ENCODE results near the gene IMPDH1.

DNA sequence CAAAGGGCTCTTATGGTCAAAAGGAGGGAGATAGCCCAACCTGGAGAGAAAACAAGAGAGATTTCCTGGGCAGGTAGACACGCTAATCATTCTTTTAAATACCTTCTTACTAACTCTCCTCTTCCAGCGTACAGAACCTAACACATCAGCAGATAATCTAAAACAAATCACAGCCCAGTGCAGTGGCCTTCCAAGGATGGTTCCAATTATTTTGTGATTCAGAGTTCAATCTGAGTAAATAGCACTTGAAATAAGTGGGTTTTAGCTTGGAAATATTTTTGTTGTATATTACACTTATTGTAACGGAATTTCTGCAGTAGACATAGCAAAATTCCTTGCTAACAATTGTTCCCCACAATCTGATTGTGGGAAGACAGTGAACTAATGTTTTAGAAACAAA, 7.3 kb upstream of the IMPDH1 start:
- TF ChIP-seq, protein P1, sequence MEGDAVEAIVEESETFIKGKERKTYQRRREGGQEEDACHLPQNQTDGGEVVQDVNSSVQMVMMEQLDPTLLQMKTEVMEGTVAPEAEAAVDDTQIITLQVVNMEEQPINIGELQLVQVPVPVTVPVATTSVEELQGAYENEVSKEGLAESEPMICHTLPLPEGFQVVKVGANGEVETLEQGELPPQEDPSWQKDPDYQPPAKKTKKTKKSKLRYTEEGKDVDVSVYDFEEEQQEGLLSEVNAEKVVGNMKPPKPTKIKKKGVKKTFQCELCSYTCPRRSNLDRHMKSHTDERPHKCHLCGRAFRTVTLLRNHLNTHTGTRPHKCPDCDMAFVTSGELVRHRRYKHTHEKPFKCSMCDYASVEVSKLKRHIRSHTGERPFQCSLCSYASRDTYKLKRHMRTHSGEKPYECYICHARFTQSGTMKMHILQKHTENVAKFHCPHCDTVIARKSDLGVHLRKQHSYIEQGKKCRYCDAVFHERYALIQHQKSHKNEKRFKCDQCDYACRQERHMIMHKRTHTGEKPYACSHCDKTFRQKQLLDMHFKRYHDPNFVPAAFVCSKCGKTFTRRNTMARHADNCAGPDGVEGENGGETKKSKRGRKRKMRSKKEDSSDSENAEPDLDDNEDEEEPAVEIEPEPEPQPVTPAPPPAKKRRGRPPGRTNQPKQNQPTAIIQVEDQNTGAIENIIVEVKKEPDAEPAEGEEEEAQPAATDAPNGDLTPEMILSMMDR (conservative IDR thresholded peaks at IDR 0.05; ENCODE audit: low read length), result no peak
- TF ChIP-seq EZH2phosphoT487 (IDR thresholded peaks at IDR 0.05; ENCODE audit: borderline replicate concordance), result no peak

Measured in Loucy (cell line).